GM19397 (cell line): ENCODE measurements around the gene GRID1.

ENCODE experiments used
- ATAC-seq: cut with Tn5 transposase; IDR thresholded peaks from one replicate; pipeline ENCODE4 v1.9.1; 2021; ENCODE audit warnings: mild to moderate bottlenecking, moderate library complexity; ENCODE audit not compliant: unreplicated experiment

GRID1 gene

GRCh38 chr10:86355571-86356038 lies 11.0 kb downstream of the GRID1 start:
- no peak for ATAC-seq

DNA sequence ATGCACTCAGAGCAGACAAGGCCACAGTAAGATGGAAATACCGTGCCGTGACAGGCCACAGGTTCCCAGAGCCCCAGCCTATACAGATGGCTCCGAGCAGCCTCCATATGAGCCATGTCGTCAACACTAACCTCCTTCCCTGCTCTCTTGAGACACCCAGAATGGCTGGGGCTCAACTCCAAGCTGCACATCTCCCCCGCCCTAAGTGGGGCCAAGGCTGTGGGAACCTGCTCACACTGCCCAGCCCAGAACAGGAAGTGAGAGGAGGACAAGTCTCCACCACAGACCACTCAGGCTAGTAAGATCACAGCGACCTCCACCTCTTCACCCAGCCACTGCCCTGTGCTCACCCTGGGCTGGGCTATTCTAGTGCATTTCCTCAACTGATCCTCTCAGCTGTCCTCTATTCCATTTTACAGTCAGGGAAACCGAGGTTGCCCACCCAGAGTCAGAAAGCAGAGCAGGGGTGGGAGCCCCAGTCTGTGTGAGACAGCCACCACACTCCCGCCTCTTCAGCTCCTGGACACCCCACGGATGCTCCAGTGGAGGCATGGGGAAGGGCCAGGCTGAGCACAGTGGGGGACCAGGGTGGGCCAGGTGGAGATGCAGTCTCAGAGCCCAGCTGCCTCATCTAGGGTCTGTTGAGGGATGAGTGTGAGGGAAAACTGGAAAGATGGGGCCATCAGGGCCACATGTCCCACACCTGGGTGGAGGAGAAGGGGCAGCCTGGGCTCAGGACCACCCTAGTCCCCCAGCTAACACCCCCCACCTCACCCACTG lies 11.6 kb downstream of the GRID1 start:
- no peak for ATAC-seq

DNA sequence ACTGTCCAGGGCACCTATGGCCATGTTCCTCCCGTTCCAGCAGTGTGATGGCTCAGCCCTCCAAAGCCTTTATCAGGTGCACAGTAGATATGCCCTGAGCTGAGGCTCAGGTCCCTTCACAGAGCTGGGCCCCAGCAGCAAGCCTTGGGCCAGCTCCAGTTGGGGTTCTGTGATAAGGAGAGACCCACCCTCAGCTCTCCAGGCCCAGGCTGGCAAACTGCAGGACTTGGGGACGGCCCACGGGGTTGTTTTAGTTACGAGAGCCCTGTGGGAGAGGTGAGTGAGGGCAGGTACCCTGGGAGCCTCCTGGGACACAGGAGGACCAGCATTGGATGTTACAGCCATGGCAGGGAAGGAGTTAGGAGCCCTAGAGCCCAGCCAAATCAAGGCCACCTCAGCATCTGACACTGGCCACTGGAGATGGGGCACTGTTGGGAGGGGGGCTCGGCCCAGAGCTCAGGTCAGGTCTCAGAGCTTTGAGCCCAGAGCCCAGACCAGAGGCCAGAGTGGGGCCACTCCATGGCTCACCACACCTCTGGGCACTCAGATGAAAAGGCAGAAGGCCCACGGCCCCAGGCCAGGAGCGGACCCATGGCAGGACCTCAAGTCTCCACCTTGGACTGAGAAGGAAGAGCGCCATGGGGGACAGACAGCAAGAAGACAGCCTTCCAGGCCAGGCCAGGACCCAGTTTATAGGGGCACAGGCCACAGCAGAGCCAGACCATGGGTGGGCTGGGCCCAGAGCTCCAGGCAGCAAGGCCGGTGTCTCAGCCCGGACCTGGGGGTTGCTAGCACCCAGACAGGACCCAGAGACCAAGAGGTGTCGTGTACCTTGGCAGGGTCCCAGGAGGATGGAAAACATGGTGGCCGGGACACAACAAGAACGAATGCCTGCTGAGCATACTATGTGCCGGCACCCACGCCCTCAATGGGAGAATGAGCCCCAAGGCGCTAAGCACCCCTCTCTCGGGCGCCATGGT lies 12.8 kb downstream of the GRID1 start:
- ATAC-seq = no peak

DNA sequence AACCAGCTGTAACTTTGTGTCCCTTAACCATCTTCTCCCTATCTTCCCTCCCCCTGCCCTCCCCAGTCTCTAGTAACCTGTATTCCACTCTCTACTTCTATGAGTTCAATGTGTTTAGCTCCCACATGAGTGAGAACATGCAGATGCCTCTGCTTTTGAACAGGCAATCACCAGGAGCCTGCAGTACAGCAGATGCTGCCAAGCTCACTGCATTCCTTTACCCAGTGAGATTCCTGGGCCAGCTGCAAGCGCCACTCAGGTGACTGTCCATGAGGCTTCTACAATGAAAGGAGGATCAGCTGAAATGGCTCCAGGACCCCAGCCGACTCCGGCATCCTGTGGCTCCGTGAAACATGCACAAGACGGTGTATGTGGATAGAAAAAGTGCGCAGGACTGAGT lies 15.7 kb downstream of the GRID1 start:
- no peak for ATAC-seq

GRCh38 chr10:86349940-86350630 lies 16.5 kb downstream of the GRID1 start:
- no peak for ATAC-seq

- no peak for ATAC-seq
Observed at GRCh38 chr10:86349474-86349873, 17.1 kb downstream of the GRID1 start.

- no peak for ATAC-seq
Observed at GRCh38 chr10:86348321-86349210, 18.0 kb downstream of the GRID1 start.

DNA sequence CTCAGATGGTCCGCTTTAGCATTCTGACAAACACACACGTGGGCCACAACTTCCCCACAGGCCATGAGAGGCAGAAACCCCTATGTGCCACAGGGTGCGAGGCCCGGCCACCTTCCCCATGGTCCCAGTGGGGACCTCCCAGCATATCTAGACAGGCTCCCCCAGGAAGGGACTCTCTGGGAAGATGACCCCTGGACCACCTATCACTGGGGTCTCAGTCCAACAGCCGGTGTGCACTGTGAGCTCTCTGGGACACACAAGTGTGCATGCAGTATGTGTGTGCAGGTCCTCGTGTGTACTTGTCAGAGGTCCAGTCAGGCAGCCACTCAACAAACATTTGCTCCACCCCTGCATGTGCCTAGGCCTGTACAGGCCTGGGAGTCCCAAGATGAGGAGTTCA lies 18.7 kb downstream of the GRID1 start:
- ATAC-seq = no peak

GRCh38 chr10:86346799-86347665 lies 19.6 kb downstream of the GRID1 start:
- ATAC-seq = no peak

GRCh38 chr10:86345859-86346798 lies 20.5 kb downstream of the GRID1 start:
- no peak for ATAC-seq

DNA sequence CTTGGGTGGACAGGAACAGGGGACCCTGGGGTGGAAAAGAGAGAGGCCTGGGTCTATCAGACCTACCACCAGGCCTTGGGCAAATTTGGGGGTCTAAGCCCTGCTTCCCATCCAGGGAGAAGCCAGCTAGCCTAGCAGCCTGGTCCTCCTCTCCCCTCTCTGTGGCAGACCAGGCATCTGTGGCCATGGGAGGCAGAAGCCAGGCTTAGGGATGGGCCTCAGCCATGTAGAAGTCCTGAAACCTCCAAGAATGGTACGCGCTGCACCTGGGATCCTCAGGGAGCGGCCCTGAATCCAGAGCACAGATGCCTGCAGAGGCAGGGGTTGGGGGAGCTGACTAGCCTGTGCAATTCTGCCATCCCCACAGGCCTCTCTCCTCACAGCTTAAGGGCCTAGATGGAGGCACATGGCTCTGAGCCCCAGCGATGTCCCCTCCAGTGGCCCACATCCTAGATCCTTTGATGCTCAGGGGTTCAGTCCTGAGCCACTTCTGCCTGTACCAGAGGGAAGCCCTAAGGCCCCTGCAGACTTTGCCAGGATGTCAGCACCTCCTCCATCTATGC lies 21.2 kb downstream of the GRID1 start:
- ATAC-seq = no peak

- no peak for ATAC-seq
Observed at GRCh38 chr10:86344714-86345161, 21.9 kb downstream of the GRID1 start.

GRCh38 chr10:86344281-86344680 lies 22.3 kb downstream of the GRID1 start:
- no peak for ATAC-seq

GRCh38 chr10:86343761-86344160 lies 22.8 kb downstream of the GRID1 start:
- no peak for ATAC-seq

DNA sequence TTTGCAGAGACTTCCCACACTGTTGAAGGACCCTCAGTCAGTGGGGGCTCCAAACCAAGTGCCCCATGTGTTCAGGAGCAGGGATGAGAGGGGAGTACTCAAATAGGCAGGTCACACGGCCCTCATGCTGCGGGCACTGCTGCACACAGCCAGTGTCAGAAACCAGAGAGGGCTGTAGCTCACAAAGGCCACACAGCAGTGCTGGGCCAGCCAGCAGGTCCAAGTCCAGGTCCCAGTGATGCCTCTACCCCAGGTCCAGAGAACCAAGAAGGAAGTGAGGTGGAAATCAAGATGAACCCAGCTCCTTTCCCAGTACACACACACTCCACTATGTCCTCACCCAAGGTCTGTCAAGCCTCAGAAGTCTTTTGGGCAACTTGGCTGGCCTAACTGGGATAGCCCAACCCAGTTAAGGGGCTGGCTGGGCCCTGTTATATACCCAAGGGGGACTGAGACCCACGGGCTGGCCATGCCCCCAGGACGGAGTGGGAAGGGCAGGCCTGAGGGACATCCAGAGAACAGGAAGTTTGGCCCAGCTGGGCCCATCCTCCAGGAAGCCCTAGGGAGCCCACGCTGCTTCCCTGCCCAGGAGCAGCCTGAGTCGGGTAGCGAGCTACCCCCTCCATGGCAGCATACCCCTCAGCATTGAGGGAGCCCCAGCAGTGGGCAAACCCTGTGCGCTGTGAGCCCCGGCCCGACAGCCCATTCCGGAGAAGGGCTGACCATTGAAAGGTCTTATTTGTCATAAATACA lies 24.3 kb downstream of the GRID1 start:
- ATAC-seq = no peak

DNA sequence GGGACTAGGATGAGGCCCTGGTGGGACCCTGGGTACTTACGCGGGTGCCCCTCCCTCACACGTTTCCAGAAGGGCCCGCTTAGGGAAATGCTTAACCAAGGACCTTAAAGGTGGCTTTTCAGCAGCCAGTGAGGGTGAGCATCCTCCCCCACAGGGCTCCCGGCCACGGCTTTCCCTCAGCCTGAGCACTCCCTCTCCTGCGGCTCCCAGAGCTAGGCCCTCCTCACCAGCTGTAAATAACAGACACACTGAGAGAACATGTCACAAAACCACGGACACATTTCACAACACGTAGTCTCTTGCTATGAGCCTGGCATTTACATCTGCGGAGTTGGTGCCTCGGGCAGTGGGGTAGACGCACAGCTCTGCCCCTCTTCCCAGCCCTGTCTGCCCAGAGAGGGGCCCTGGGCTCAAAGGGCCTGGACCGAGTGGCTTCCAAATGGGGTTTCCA lies 25.2 kb downstream of the GRID1 start:
- ATAC-seq = no peak

DNA sequence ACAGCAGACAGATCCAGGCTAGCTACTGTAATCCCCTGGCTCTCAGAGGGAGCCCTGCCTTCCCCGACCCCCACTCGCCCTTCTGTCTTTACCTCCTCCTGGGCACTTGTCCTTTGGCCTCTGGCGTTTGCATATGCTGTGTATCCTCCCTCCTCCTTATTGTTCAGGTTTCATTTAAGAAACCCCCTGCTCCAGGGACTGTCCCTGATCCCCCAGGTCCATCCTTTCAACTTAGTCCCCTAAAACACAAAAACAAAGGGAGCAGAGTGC lies 25.7 kb downstream of the GRID1 start:
- no peak for ATAC-seq
